GM19025 (cell line): Measurements from ENCODE around the gene EIF2S1.
"Not testable (repeated sequence)": the region's sequence is repeated elsewhere in the genome, so short reads cannot be mapped to it uniquely, and the experiment has no call there.

ENCODE experiments used
- ATAC-seq: cut with Tn5 transposase; IDR thresholded peaks from one replicate; pipeline ENCODE4 v1.9.1; 2021; ENCODE audit warnings: mild to moderate bottlenecking, low read depth, moderate library complexity; ENCODE audit not compliant: unreplicated experiment

Gene EIF2S1

GRCh38 chr14:67409461-67409860 lies 49.3 kb downstream of the EIF2S1 start:
- ATAC-seq, result no peak

- ATAC-seq, result no peak
Measured at GRCh38 chr14:67410313-67410712, 50.2 kb downstream of the EIF2S1 start.

- no peak for ATAC-seq
Measured at GRCh38 chr14:67411370-67411769, 51.2 kb downstream of the EIF2S1 start.

GRCh38 chr14:67411820-67412421 lies 51.8 kb downstream of the EIF2S1 start, which contains the start of gene PLEK2:
TSS of gene PLEK2 (minus strand) at chr14:67412165. CDS start at chr14:67412059, 106 bp downstream.
- ATAC-seq, result no peak

GRCh38 chr14:67413806-67414769 lies 54.0 kb downstream of the EIF2S1 start:
- ATAC-seq, result no peak

- not testable (repeated sequence) for ATAC-seq
Measured at GRCh38 chr14:67415610-67416009, 55.5 kb downstream of the EIF2S1 start.

- ATAC-seq, result no peak
Measured at GRCh38 chr14:67416085-67416484, 56.0 kb downstream of the EIF2S1 start.

- ATAC-seq, result no peak
Measured at GRCh38 chr14:67416810-67417209, 56.7 kb downstream of the EIF2S1 start.

- no peak for ATAC-seq
Measured at GRCh38 chr14:67417633-67418032, 57.5 kb downstream of the EIF2S1 start.

GRCh38 chr14:67418401-67419191 lies 58.5 kb downstream of the EIF2S1 start:
- ATAC-seq, result no peak

- ATAC-seq, result no peak
Measured at GRCh38 chr14:67420102-67420739, 60.1 kb downstream of the EIF2S1 start.

GRCh38 chr14:67421356-67422224 lies 61.5 kb downstream of the EIF2S1 start:
- ATAC-seq, result no peak

GRCh38 chr14:67423424-67423823 lies 63.3 kb downstream of the EIF2S1 start:
- ATAC-seq, result no peak

GRCh38 chr14:67424539-67424938 lies 64.4 kb downstream of the EIF2S1 start:
- ATAC-seq, result no peak

GRCh38 chr14:67425608-67426007 lies 65.5 kb downstream of the EIF2S1 start:
- no peak for ATAC-seq

- ATAC-seq, result no peak
Measured at GRCh38 chr14:67426161-67426560, 66.0 kb downstream of the EIF2S1 start.

- ATAC-seq, result no peak
Measured at GRCh38 chr14:67426983-67427606, 67.0 kb downstream of the EIF2S1 start.

GRCh38 chr14:67428501-67429031 lies 68.4 kb downstream of the EIF2S1 start:
- no peak for ATAC-seq
